Kidney glomerular epithelial cell (primary cell): Measurements from ENCODE around the gene C1QTNF2.

Source experiments
- DNase-seq: peaks from one replicate; lab custom pipeline; 2025; lab: John Stamatoyannopoulos, UW

C1QTNF2 gene

GRCh38 chr5:160375166-160375565, 4.7 kb upstream of the C1QTNF2 start:
- no peak for DNase-seq

- no peak for DNase-seq
These were observed 868 bp upstream of the C1QTNF2 start for GRCh38 chr5:160371294-160371693.

DNA sequence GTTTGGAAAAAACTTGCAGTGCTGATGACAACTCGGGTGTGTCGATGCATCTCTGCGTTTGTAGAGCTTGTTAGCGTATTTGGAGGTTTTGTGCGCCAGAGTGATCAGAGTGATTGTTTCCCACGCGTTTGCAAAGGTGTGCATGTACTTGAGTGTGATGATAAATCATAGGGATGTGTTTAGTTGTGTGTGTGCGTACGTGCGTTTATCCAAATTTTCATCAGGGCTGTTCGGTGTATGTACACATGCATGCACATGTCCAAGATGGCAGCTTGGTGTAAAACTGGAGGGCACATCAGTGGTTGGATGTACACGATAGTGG, 248 bp upstream of the C1QTNF2 start:
- no peak for DNase-seq

DNA sequence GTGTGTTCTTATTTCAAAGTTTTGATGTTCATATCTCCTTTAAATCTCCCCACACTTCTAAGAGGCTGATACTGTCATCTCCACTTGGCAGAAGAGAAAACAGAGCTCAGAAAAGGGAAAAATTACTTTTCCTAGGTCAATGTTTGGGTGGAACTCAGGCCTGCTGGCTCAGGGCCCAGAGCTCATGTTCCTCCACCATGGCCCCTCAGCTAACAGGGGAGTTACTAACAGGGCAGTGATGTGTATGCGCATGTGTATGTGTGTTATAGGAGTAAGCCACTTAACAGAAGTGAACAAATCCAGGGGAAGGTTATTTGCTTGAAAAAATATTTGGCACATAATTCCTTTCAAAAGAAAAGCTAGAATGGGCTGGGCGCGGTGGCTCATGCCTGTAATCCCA, 2.5 kb downstream of the C1QTNF2 start:
- DNase-seq = no peak

- no peak for DNase-seq
These were observed 3.2 kb downstream of the C1QTNF2 start for GRCh38 chr5:160367261-160367660.

GRCh38 chr5:160366230-160366629, 4.2 kb downstream of the C1QTNF2 start:
- no peak for DNase-seq

DNA sequence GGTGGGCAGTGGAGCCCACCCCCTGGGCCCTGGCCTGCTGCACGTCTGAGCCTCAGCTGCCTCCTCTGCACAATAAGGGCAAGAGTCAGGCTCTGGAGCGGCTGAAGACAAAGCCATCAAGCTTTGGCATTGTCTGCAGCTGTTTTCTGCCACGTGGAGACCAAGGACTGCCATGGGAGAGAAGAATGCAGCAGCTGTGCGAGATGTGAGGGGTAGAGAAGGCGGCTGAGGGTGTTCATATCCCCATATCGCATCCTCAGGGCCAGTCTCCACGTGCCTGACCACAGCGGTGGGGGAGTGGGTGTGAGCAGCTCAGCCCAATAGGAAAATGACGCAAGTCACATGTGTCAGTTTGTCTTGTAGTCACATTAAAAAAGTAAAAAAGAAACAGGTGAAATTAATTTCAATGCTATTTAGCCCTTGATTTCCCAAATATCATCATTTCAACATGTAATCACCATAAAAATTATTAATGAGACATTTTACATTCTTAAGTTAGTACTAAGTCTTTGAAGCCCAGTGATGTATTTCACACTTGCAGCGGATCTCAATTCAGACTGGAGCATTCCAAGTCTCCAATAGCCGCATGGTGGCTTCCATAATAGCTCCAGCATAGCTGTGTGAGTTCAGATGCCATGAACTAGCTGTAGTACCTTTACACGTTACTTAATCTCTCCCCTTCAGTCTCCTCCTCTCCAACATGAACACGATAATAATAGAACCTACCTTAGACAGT, 6.6 kb downstream of the C1QTNF2 start:
- DNase-seq = no peak

DNA sequence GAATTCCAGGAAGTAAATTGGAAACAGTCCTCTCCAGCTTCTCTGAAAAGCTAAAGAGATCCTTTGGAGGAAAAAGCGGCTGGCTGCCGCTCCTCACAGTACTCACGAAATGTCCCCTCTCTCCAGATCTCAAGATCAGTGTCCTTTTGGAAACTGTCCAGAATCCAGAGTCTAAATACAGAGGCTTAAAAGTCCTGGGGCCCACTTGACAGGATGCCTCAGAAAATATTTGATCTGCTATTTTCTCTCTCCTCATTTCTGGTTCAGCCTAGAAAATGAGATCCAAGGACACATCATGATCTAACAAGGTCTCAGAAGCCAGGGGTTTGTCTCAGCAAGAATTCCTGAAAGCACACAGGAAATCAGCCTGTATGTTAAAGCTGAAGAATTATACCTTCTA, 7.2 kb downstream of the C1QTNF2 start:
- DNase-seq = no peak

DNA sequence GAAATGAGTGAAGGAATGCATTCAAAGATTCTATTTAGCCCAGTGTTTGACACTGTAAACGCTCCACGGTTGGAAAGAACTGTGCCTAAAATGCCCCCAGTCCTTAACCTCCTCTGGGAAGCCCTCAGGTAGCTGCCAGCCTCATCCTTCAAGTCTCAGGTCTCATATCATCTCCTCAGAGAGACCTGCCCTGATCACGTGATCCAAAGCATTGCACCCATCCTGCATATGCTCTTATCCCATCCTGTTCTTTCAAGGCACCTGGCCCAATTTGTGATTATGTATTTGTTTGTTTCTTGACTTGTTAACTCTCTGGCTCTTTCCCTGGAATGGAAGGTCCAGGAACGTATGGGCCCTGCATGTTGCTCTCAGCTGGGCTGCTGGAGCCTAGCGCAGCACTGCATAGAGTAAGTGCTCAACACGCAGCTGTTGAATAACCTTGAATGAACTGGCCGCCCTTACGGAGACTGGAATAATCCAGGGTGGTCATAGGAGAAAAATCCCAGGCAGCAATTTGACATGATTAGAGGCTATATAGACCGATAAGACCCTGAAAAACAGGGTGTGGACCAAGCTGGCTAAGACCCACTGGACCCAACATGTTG, 8.7 kb downstream of the C1QTNF2 start:
- DNase-seq = no peak

DNA sequence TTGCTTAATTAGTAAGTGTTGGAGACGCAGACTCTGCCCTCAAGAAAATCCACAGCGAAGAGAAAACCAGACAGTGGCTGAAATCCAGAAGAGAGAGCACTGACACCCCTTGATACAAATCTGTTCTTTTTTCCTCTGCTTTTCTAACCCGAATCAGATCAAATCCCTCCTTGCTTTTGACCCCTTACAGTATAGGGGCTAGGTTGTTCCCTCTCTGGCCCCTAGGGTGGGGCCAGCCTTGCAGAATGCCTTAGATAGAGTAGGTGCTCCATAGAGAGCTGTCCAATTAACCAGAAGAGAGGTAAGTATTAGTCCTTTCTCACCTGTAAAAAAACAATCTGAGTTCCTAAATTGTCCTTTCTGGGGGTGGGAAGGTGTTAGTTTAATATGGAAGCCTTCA, 10.1 kb downstream of the C1QTNF2 start:
- no peak for DNase-seq

- no peak for DNase-seq
These were observed 10.6 kb downstream of the C1QTNF2 start for GRCh38 chr5:160359816-160360215.

GRCh38 chr5:160359242-160359641, 11.2 kb downstream of the C1QTNF2 start:
- no peak for DNase-seq

- DNase-seq = no peak
These were observed 12.5 kb downstream of the C1QTNF2 start for GRCh38 chr5:160357861-160358411.

DNA sequence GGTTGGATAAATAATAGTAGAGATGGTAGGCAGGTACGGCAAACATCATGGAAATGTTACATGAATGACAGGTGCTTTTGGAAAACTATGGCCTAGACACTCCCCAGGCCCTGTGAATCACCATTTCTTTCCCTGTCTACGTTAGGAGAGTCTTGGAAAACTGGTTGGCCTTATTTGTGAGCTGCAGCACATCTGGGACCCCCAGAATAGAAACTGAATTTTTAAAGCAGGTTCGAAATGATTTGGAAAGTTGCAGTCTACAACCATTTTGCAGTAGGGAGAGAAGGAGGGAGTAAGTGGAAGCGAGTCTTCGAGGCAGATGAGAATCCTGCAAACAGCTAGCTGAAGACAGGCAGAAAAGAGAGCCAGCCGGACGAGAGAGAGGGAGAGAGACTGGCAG, 13.0 kb downstream of the C1QTNF2 start:
- DNase-seq = no peak

GRCh38 chr5:160356550-160357347, 13.7 kb downstream of the C1QTNF2 start:
- DNase-seq = no peak

- no peak for DNase-seq
These were observed 15.8 kb downstream of the C1QTNF2 start for GRCh38 chr5:160354666-160355065.

DNA sequence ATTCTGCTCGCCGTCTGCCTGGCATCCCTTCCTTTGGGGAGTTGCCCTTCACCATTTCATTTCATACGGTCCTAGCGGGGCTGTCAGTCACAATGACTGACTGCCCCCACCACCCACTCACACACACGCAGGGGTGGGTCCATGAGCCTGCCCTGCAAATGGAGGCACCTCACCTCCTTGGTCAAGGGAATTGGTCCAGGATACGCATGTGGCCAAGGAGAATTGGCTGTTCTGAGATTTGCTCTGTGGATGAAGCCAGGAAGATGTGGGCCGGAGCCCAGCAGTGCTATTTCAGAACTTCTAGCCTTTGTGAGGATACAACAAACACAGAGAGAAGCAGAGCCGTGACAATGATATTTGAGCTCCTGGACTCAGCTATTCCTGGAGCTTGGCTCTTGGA, 17.0 kb downstream of the C1QTNF2 start:
- no peak for DNase-seq

DNA sequence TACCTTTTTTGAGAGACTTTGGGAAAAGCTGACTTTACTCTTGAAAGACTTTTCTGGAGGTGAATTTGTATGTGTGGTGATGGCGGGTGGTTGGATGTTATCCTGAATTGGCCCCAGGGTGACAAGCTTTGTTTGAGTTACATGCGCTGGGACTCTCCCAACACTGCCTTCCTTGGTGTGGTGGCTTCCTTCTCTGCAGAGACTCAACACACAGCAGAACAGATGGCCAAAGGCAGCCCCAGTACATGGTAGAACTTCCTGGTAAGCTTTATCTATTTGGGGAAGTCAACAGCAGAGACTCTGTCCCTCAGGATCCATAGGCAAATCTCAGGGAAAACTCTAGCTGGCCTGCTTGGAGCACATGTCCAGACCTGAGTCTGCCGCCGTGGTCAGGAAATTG, 18.1 kb downstream of the C1QTNF2 start:
- no peak for DNase-seq

- DNase-seq = no peak
These were observed 20.5 kb downstream of the C1QTNF2 start for GRCh38 chr5:160349935-160350303.

GRCh38 chr5:160349249-160349934, 21.0 kb downstream of the C1QTNF2 start:
- DNase-seq = no peak

GRCh38 chr5:160348080-160348479, 22.3 kb downstream of the C1QTNF2 start:
- DNase-seq = no peak

- no peak for DNase-seq
These were observed 23.0 kb downstream of the C1QTNF2 start for GRCh38 chr5:160347448-160347847.
